Stomach (tissue), 9 donors: Measurements from ENCODE around the gene ATF7IP2. TPM values are rescaled to one million over a fixed set of nuclear protein-coding genes. Genes with fewer than 3 reads are reported as not detected.
"Not testable (repeated sequence)": the region's sequence is repeated elsewhere in the genome, so short reads cannot be mapped to it uniquely, and the experiment has no call there.

ENCODE experiments used
- DNase-seq, 2 donors: peaks; one replicate each; pipeline versions ENCODE4 v3.0.0 to v3.0.0-alpha.2; 2013 to 2019
- H3K27ac ChIP-seq, 5 donors: fragments of 200-600 bp in 4 of 5; sonication (generic) in 4 of 5; one replicate each; pipeline ENCODE4 v1.5.1; 2013 to 2019; ENCODE audit warnings: mild to moderate bottlenecking in 1 of 5, moderate library complexity in 1 of 5
- H3K27me3 ChIP-seq, 3 donors: fragments of 200-600 bp; sonication (generic); one replicate each; pipeline ENCODE4 v1.5.1; 2017 to 2019; ENCODE audit warnings: mixed run types in 1 of 3
- H3K36me3 ChIP-seq, 4 donors: fragments of 200-600 bp; sonication (generic); 1 replicate in 3 of 4; 2 replicates in 1 of 4; pipeline ENCODE4 v1.5.1; 2016 to 2019
- H3K4me1 ChIP-seq, 4 donors: fragments of 200-600 bp; sonication (generic); one replicate each; pipeline ENCODE4 v1.5.1; 2016 to 2019
- H3K4me3 ChIP-seq, 4 donors: fragments of 200-600 bp; sonication (generic) in 3 of 4; one replicate each; pipeline ENCODE4 v1.5.1; 2016 to 2019; ENCODE audit warnings: mild to moderate bottlenecking in 1 of 4
- H3K9me3 ChIP-seq, 4 donors: fragments of 200-600 bp; sonication (generic); one replicate each; pipeline ENCODE4 v1.5.1; 2016 to 2019
- EP300 ChIP-seq: sonication (generic); formaldehyde crosslinking; IDR thresholded peaks from one replicate; pipeline ENCODE4 v1.6.1; 2017; ENCODE audit warnings: antibody characterized with exemption
- POLR2A ChIP-seq, 4 donors: fragments of 450-650 bp; IDR thresholded peaks; one replicate each; pipeline ENCODE4 v1.6.1; 2016; ENCODE audit warnings: antibody characterized with exemption in 4 of 4, control low read depth in 2 of 4, mild to moderate bottlenecking in 1 of 4, moderate library complexity in 1 of 4
- POLR2AphosphoS5 ChIP-seq, 3 donors: sonication (generic); formaldehyde crosslinking; IDR thresholded peaks; one replicate each; pipeline ENCODE4 v1.6.1; 2016; ENCODE audit warnings: antibody characterized with exemption in 3 of 3
- WGBS, 5 donors: extraction: QIAGEN DNeasy Blood & Tissue Kit in 3 of 5; methylation state at CpG; one replicate each; pipeline versions ENCODE4 v1.1.5 to v1.1.7; 2013 to 2018; 5-methylcytosine and 5-hydroxymethylcytosine counted together
- intact Hi-C: fragments of 100-400 bp; cut with DNase I; formaldehyde crosslinking; loops from one replicate; pipeline ENCODE4 v1.15.1; 2023; ENCODE audit warnings: low total_unique reads
- polyA plus RNA-seq, 3 donors: library from polyadenylated mRNA; stranded (reverse); fragments of 200-250 nt; gene quantifications; one replicate each; pipeline ENCODE4 v1.2.3, GENCODE V29; 2013
- total RNA-seq, 5 donors: library from RNA; depleted of rRNA; stranded (reverse); fragments of >200 nt; gene quantifications; one replicate each; pipeline versions ENCODE4 v1.1.0 to v1.2.3, GENCODE V29; 2014 to 2016
- TF ChIP-seq, protein P1 (sequence below), 7 experiments: fragments of 450-650 bp in 4 of 7; fragments of 200-600 bp in 3 of 7; sonication (generic) in 3 of 7; IDR thresholded peaks; one replicate each; pipeline ENCODE4 v1.5.1; 2016 to 2019; ENCODE audit warnings: antibody characterized with exemption in 7 of 7, control low read depth in 2 of 7, mild to moderate bottlenecking in 1 of 7
- donor health status: healthy with polysubstance abuse.
- donor health status: Bipolar disorder and iron deficiency.
- donor health status: healthy.

Gene ATF7IP2
- total and polyA plus RNA-seq, 8 donors = 4.5 to 59.7 (median 30.3) TPM

DNA sequence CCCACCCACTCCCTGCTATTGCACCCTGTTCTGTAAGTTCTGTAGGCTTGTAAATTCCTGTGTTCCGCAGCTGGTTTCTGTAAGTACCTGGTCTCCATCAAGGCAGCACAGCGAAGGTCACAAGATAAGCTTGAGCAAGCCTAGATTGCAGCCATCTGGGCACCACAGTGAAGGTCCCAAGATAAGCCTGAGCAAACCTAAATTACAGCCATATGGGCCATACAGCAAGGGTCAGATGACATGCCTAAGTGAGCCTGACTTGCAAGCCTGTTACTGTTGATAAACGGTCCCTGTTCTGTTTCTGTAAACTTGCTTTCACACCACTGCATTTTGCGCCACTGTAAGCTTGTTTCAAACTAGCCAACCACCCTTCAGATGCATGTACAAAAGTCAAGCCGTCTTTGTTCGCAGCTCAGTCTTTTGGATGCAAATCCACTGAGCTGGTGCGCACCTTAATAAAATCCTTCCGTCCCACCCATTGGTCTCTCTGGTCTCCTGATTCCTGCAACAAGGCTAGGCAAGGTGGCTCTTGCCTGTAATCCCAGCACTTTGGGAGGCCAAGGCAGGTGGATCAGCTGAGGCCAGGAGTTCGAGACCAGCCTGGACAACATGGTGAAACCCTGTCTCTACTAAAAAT lies 42.6 kb upstream of the ATF7IP2 start:
- no peak for DNase-seq
- H3K9me3 ChIP-seq = peaks cover 22 to 71% (median 52%) of the 10 kb centered on the region in 4 donors

DNA sequence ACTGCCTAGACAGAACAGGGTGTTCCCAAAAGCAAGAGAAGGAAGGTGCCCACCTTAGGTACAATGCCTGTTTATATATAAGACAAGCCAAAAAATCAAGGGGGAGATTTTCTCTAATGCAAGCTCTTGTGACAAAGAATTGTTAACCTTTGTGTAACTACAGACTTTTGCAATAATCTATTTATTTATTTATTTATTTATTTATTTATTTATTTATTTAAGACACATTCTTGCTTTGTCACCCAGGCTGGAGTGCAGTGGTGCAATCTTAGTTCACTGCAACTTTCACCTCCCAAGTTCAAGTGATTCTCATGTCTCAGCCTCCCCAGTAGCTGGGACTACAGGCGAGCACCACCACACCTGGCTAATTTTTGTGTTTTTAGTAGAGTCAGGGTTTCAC lies 41.2 kb upstream of the ATF7IP2 start:
- intact Hi-C loops, H3K27me3 ChIP-seq, H3K27ac ChIP-seq, H3K4me3 ChIP-seq, DNase-seq, H3K4me1 ChIP-seq, H3K36me3 ChIP-seq: not testable (repeated sequence)
- WGBS, 5 donors = 91 to 100% (median 92%) methylated on average over 1 of the region's 1 CpG
- H3K9me3 ChIP-seq = peaks cover 22 to 63% (median 45%) of the 10 kb centered on the region in 4 donors

More for the DNA sequence above, 42.6 kb upstream of the ATF7IP2 start:
- Histone ChIP-seq H3K27me3 (no peaks in the 10 kb centered on the region), H3K4me3 (no peak overlapping the region), H3K27ac (no peak overlapping the region), H3K36me3 (no peaks in the 10 kb centered on the region), H3K4me1 (no peaks in the 10 kb centered on the region)
- intact Hi-C loops = no loop called here
- 71 to 79% (median 77%) methylated on average over 9 of the region's 9 CpGs for WGBS, 5 donors
- TF ChIP-seq, protein P1, sequence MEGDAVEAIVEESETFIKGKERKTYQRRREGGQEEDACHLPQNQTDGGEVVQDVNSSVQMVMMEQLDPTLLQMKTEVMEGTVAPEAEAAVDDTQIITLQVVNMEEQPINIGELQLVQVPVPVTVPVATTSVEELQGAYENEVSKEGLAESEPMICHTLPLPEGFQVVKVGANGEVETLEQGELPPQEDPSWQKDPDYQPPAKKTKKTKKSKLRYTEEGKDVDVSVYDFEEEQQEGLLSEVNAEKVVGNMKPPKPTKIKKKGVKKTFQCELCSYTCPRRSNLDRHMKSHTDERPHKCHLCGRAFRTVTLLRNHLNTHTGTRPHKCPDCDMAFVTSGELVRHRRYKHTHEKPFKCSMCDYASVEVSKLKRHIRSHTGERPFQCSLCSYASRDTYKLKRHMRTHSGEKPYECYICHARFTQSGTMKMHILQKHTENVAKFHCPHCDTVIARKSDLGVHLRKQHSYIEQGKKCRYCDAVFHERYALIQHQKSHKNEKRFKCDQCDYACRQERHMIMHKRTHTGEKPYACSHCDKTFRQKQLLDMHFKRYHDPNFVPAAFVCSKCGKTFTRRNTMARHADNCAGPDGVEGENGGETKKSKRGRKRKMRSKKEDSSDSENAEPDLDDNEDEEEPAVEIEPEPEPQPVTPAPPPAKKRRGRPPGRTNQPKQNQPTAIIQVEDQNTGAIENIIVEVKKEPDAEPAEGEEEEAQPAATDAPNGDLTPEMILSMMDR (IDR thresholded peaks at IDR 0.05) = no peak
- TF ChIP-seq POLR2A (IDR thresholded peaks at IDR 0.05) (no peak), POLR2AphosphoS5 (IDR thresholded peaks at IDR 0.05) (no peak), EP300 (no peak)

DNA sequence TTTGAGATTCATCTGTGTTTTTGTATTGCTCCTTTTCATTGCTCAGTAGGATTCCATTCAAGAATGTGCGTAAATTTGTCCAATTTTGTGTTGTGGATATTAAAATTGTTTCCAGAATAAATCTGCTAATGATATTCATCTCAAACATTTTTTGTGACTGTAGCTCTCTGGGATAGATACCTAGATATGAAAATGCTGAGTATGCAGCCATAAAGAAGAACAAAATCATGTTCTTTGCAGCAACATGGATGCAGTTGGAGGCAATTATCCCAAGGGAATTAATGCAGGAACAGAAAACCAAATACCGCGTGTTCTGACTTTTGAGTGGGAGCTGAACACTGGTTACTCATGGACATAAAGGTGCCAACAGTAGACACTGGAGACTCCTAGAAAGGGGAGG lies 40.2 kb upstream of the ATF7IP2 start:
- Histone ChIP-seq H3K27ac (no peak overlapping the region), H3K36me3 (no peaks in the 10 kb centered on the region), H3K9me3 (peaks cover 16 to 53% (median 37%) of the 10 kb centered on the region in 4 donors), H3K27me3 (no peaks in the 10 kb centered on the region), H3K4me3 (no peak overlapping the region), H3K4me1 (no peaks in the 10 kb centered on the region)
- DNase-seq = no peak
- TF ChIP-seq POLR2AphosphoS5 (IDR thresholded peaks at IDR 0.05) (no peak), EP300 (no peak), POLR2A (IDR thresholded peaks at IDR 0.05) (no peak)
- TF ChIP-seq, protein P1 (IDR thresholded peaks at IDR 0.05) = no peak
- intact Hi-C loops = no loop called here
- WGBS, 5 donors = 90 to 99% (median 98%) methylated on average over 3 of the region's 3 CpGs

DNA sequence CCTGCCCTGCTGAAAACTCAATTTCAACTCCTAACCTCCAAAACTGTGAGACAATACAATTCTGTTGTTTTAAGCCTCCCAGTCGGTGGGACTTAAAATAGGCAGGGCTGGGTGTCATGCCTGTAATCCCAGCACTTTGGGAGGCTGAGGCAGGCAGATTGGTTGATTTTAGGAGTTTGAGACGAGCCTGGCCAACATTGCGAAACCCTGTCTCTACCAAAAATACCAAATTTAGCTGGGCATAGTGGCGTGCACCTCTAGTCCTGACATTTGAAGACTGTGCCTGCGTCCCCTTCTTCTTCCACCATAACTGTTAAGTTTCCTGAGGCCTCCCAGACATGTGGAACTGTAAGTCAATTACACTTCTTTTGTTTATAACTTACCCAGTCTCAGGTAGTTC lies 36.0 kb upstream of the ATF7IP2 start:
- Histone ChIP-seq H3K27me3 (no peaks in the 10 kb centered on the region), H3K9me3 (peaks cover 0 to 14% (median 4%) of the 10 kb centered on the region in 4 donors), H3K4me1 (no peaks in the 10 kb centered on the region), H3K4me3 (no peak overlapping the region), H3K27ac (no peak overlapping the region), H3K36me3 (no peaks in the 10 kb centered on the region)
- WGBS, 5 donors = 78 to 89% (median 85%) methylated on average over 5 of the region's 5 CpGs
- intact Hi-C loops = no loop called here
- TF ChIP-seq, protein P1 (IDR thresholded peaks at IDR 0.05) = no peak
- TF ChIP-seq POLR2AphosphoS5 (IDR thresholded peaks at IDR 0.05) (no peak), EP300 (no peak), POLR2A (IDR thresholded peaks at IDR 0.05) (no peak)
- no peak for DNase-seq

DNA sequence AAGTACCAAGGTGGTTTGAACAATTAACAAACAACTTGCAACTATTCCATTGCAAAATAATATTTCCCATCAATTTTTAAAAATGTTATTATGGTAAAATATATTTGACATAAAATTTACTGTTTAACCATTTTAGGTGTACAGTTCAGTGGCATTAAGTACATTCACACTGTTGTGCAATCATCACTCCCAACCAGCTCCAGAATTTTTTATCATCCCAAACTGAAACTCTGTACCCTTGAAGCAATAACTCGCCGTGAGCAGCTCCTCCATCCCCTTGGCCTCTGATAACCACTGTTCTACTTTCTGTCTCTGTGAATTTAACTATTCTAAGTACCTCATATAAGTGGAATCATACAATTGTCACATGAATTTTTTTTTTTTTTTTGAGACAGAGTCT lies 33.6 kb upstream of the ATF7IP2 start:
- Histone ChIP-seq H3K4me1 (no peaks in the 10 kb centered on the region), H3K9me3 (peaks cover 0 to 14% (median 5%) of the 10 kb centered on the region in 4 donors), H3K27me3 (no peaks in the 10 kb centered on the region), H3K27ac (no peak overlapping the region), H3K36me3 (no peaks in the 10 kb centered on the region), H3K4me3 (no peak overlapping the region)
- TF ChIP-seq, protein P1 (IDR thresholded peaks at IDR 0.05) = no peak
- no peak for TF ChIP-seq POLR2AphosphoS5 (IDR thresholded peaks at IDR 0.05)
- no peak for TF ChIP-seq EP300
- no peak for TF ChIP-seq POLR2A (IDR thresholded peaks at IDR 0.05)
- 67 to 75% (median 68%) methylated on average over 2 of the region's 2 CpGs for WGBS, 5 donors
- DNase-seq = no peak
- intact Hi-C loops = no loop called here
